K562 (cell line): ENCODE data around the gene ACTL7B. TPM values are rescaled to one million over a fixed set of nuclear protein-coding genes. Genes with fewer than 3 reads are reported as not detected.
A peak's percentile ranks its signal among the peaks of the same experiment; 100 is the strongest.

ENCODE experiments used
- ATAC-seq: fragments of 200-7000 bp; cut with Tn5 transposase; 3 replicates; pipeline ENCODE4 v1.9.1; 2020; ENCODE audit warnings: moderate library complexity
- BruUV-seq: library from RNA; stranded (reverse); fragments of 400-500 nt; replicated peaks from 2 replicates; lab custom pipeline; 2021; lab: Mats Ljungman, UMichigan
- CTCF ChIA-PET: fragments of 300-600 bp; formaldehyde crosslinking; extraction: SDS; loops from one replicate; lab custom pipeline; 2021; ENCODE audit warnings: low intra/inter-chr PET ratio; lab: Yijun Ruan, JAX
- POLR2A ChIA-PET: fragments of 300-600, 350-650 bp; sonication (Branson Sonifier 250); formaldehyde crosslinking; extraction: SDS; loops from one replicate; lab custom pipeline; 2021; ENCODE audit warnings: antibody characterized with exemption, inconsistent platforms; lab: Yijun Ruan, JAX
- DNase-seq, 4 experiments: peaks; one replicate each; pipeline versions ENCODE4 v3.0.0 to v3.0.0-alpha.2; 2011 to 2018; ENCODE audit warnings: low spot score in 3 of 4, mixed read lengths in 3 of 4; ENCODE audit errors: extremely low read depth in 1 of 4
- FAIRE-seq: peaks from 2 replicates; lab custom pipeline; 2011; peaks lifted over from hg19 to GRCh38; lab: Jason Lieb, UNC
- H2AFZ ChIP-seq: 2 replicates; pipeline ENCODE4 v1.6.0; 2011; ENCODE audit warnings: low read depth, low read length, control low read depth, inconsistent platforms
- H3K27ac ChIP-seq: fragments of 200-600 bp; 3 replicates; pipeline ENCODE4 v1.8.0; 2011; ENCODE audit warnings: low read depth, mild to moderate bottlenecking, control low read depth, inconsistent platforms, low read length, moderate library complexity, mixed read lengths; ENCODE audit errors: extremely low read depth
- H3K27me3 ChIP-seq, 2 experiments: fragments of 300-600 bp in 1 of 2; 2 replicates in 1 of 2; 3 replicates in 1 of 2; pipeline versions ENCODE4 v1.6.0 to v1.8.0; 2011; ENCODE audit warnings: inconsistent platforms in 2 of 2, low read length in 2 of 2, mild to moderate bottlenecking in 1 of 2, mixed read lengths in 1 of 2, moderate library complexity in 1 of 2; ENCODE audit not compliant: control insufficient read depth in 2 of 2, insufficient read depth in 2 of 2
- H3K36me3 ChIP-seq: fragments of 300-600 bp; 3 replicates; pipeline ENCODE4 v1.8.0; 2011; ENCODE audit warnings: mild to moderate bottlenecking, low read length, inconsistent platforms; ENCODE audit not compliant: control insufficient read depth, insufficient read depth
- H3K4me1 ChIP-seq, 2 experiments: fragments of 200-600 bp in 1 of 2; replicated peaks in 1 of 2; 2 replicates in 1 of 2; 3 replicates in 1 of 2; pipeline versions ENCODE4 v1.5.1 to v1.8.0; 2011; ENCODE audit warnings: inconsistent platforms in 2 of 2, low read length in 2 of 2, mild to moderate bottlenecking in 1 of 2, mixed read lengths in 1 of 2, moderate library complexity in 1 of 2; ENCODE audit not compliant: control insufficient read depth in 2 of 2, insufficient read depth in 2 of 2
- H3K4me2 ChIP-seq: 2 replicates; pipeline ENCODE4 v1.6.1; 2011; ENCODE audit warnings: low read length, control low read depth, inconsistent platforms, mixed read lengths; ENCODE audit not compliant: insufficient read depth
- H3K4me3 ChIP-seq: fragments of 200-600 bp; sonication (generic), shearing (Covaris generic); 2 replicates; pipeline ENCODE4 v1.5.1; 2016; ENCODE audit warnings: control low read depth, inconsistent platforms
- H3K79me2 ChIP-seq: fragments of 200-600 bp; 3 replicates; pipeline ENCODE4 v1.8.0; 2011; ENCODE audit warnings: low read length, inconsistent platforms; ENCODE audit not compliant: control insufficient read depth, insufficient read depth
- H3K9ac ChIP-seq, 2 experiments: 2 replicates each; pipeline versions ENCODE4 v1.6.0 to v1.6.1; 2011; ENCODE audit warnings: low read depth in 2 of 2, low read length in 2 of 2, control low read depth in 1 of 2, inconsistent platforms in 1 of 2, mild to moderate bottlenecking in 1 of 2, mixed read lengths in 1 of 2; ENCODE audit not compliant: insufficient read depth in 1 of 2
- H3K9me1 ChIP-seq: one replicate; pipeline ENCODE4 v1.6.0; 2011; ENCODE audit warnings: inconsistent platforms, mild to moderate bottlenecking, low read length, moderate library complexity; ENCODE audit not compliant: control insufficient read depth, insufficient read depth
- H3K9me3 ChIP-seq: replicated peaks from 2 replicates; pipeline ENCODE4 v1.5.1; 2011; ENCODE audit warnings: low read depth, low read length, inconsistent platforms; ENCODE audit not compliant: control insufficient read depth, insufficient read depth
- H4K20me1 ChIP-seq: replicated peaks from 2 replicates; pipeline ENCODE4 v1.6.1; 2011; ENCODE audit warnings: low read length, inconsistent platforms, mixed read lengths; ENCODE audit not compliant: control insufficient read depth, insufficient read depth
- BCLAF1 ChIP-seq, 2 experiments: fragments of 450-650 bp in 1 of 2; IDR thresholded peaks; 2 replicates each; pipeline ENCODE4 v1.6.1; 2011 to 2017; ENCODE audit warnings: low read depth in 2 of 2, antibody characterized with exemption in 1 of 2, borderline replicate concordance in 1 of 2, low read length in 1 of 2, mild to moderate bottlenecking in 1 of 2, mixed read lengths in 1 of 2; ENCODE audit not compliant: control insufficient read depth in 1 of 2
- KLF10 ChIP-seq: fragments of 250-450 bp; sonication (Bioruptor Pico); IDR thresholded peaks from 2 replicates; pipeline ENCODE4 v1.6.1; 2021; ENCODE audit warnings: matching md5 sums
- MCM2 ChIP-seq: fragments of 450-650 bp; IDR thresholded peaks from 2 replicates; pipeline ENCODE4 v1.6.1; 2017; ENCODE audit warnings: low read depth, mild to moderate bottlenecking
- ZNF696 ChIP-seq: fragments of 250-450 bp; sonication (Bioruptor Pico); conservative IDR thresholded peaks from 2 replicates; pipeline ENCODE4 v1.4.0; 2020; ENCODE audit warnings: mild to moderate bottlenecking, moderate library complexity
- ZZZ3 ChIP-seq: fragments of 450-650 bp; IDR thresholded peaks from 2 replicates; pipeline ENCODE4 v1.6.1; 2016; ENCODE audit warnings: antibody characterized with exemption, mild to moderate bottlenecking, moderate library complexity
- WGBS: fragments of 100-300 bp; shearing (Covaris generic); methylation state at CpG from one replicate; pipeline ENCODE4 v1.1.6; 2016; ENCODE audit warnings: low coverage, mixed read lengths; ENCODE audit not compliant: insufficient coverage; ENCODE audit errors: missing lambda C conversion rate; 5-methylcytosine and 5-hydroxymethylcytosine counted together
- in situ Hi-C: fragments of 300-500 bp; cut with MboI; formaldehyde crosslinking; loops from 4 replicates; pipeline ENCODE4 v1.15.0; 2018; ENCODE audit warnings: inconsistent platforms, mixed read lengths
- intact Hi-C: fragments of 100-400 bp; cut with micrococcal nuclease; formaldehyde crosslinking; loops from 2 replicates; pipeline ENCODE4 v1.14.2; 2022
- polyA plus RNA-seq, 8 experiments: library from polyadenylated mRNA; depleted of rRNA in 4 of 8; stranded (reverse) in 5 of 8; unstranded in 3 of 8; fragments of >200 nt; fragmentation: Nextera tagmentation in 2 of 8; fragmentation: Illumina TruSeq in 1 of 8; extraction: Ambion mirVana in 2 of 8; extraction: Trizol in 1 of 8; gene quantifications; 2 replicates each; pipeline versions ENCODE4 v1.2.1 to v1.2.3, GENCODE V29; 2011 to 2014; ENCODE audit warnings: inconsistent platforms in 1 of 8, missing spikeins in 1 of 8
- total RNA-seq, 7 experiments: library from RNA; depleted of rRNA in 6 of 7; stranded (reverse); fragments of >200 nt in 6 of 7; fragmentation: Illumina TruSeq in 2 of 7; extraction: Trizol in 2 of 7; gene quantifications; 2 replicates each; pipeline versions ENCODE4 v1.2.1 to v1.2.3, GENCODE V29; 2011 to 2021; ENCODE audit warnings: low replicate concordance in 1 of 7
- TF ChIP-seq, protein P1 (sequence below): sonication (generic); formaldehyde crosslinking; IDR thresholded peaks from 2 replicates; pipeline ENCODE4 v1.4.0; 2020; ENCODE audit warnings: mild to moderate bottlenecking, missing genetic modification reagents

The ACTL7B gene
- total and polyA plus RNA-seq, 9 of the 15 experiments (the other 6 are each of a cell fraction or from before 2014, with no cell fraction given): not detected

DNA sequence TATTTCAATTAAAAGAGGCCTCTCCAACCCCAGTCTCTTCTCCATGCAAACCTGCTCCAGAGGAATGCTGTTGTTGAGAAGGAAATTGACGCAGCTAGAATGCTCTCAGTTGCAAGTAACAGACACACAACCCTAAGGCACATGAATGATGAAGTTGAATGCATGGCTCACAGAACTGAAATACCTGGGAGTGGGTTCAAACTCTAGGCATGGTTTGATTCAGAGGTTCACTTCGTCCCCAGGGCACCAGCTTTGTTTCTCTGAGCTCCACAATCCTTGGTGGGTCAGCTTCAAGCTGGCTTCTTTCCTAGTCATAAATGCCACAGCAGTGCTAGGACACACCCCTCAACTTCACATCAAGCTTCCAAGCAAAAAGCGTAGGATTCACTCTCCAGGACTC is 4.6 kb downstream of the ACTL7B start:
- 3% methylated on average over 3 of the region's 3 CpGs for WGBS
- FAIRE-seq: peak; percentile 64
- H3K36me3 ChIP-seq: no peaks in the 10 kb centered on the region
- no peaks in the 10 kb centered on the region for H3K9me3 ChIP-seq
- peaks cover 0 to 15% of the 10 kb centered on the region in 2 experiments; a peak in 1 of 5 replicates for H3K4me1 ChIP-seq
- TF ChIP-seq ZNF696 (CRISPR knock-in tag) (no peak), MCM2 (no peak), KLF10 (CRISPR knock-in tag) (no peak), ZZZ3 (no peak), BCLAF1 (IDR thresholded peaks at IDR 0.05; ENCODE audit: borderline replicate concordance in 1 of 2, control insufficient read depth in 1 of 2, low read depth in 2 of 2, low read length in 1 of 2) (no peak)
- TF ChIP-seq, protein P1, sequence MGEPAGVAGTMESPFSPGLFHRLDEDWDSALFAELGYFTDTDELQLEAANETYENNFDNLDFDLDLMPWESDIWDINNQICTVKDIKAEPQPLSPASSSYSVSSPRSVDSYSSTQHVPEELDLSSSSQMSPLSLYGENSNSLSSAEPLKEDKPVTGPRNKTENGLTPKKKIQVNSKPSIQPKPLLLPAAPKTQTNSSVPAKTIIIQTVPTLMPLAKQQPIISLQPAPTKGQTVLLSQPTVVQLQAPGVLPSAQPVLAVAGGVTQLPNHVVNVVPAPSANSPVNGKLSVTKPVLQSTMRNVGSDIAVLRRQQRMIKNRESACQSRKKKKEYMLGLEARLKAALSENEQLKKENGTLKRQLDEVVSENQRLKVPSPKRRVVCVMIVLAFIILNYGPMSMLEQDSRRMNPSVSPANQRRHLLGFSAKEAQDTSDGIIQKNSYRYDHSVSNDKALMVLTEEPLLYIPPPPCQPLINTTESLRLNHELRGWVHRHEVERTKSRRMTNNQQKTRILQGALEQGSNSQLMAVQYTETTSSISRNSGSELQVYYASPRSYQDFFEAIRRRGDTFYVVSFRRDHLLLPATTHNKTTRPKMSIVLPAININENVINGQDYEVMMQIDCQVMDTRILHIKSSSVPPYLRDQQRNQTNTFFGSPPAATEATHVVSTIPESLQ (CRISPR knock-in tag): no peak
- peaks cover 29 to 38% of the 10 kb centered on the region in 2 experiments for H3K27me3 ChIP-seq
- no peaks in the 10 kb centered on the region for H3K79me2 ChIP-seq
- in situ Hi-C loops (no loop called here), intact Hi-C loops (loop anchor here (2.0 to 10.0 kb wide), 2 partner anchors 374 to 470 kb away; partner anchors contain the start of gene EPB41L4B)
- POLR2A ChIA-PET: interaction anchor here (0.7 kb wide), 1 partner anchor 369 kb away, joined by 3 read pairs; no protein-coding TSS in a partner anchor
- BruUV-seq: no TSS peak
- H3K4me2 ChIP-seq: no peak overlapping the region
- H2AFZ ChIP-seq: no peak overlapping the region
- no peak overlapping the region for H3K4me3 ChIP-seq
- no peaks in the 10 kb centered on the region for H3K9me1 ChIP-seq
- no peak overlapping the region for H3K9ac ChIP-seq
- no peak for DNase-seq
- ATAC-seq: no peak
- CTCF ChIA-PET: interaction anchor here (1.1 kb wide), 1 partner anchor 470 kb away, joined by 3 read pairs; the partner anchor contains the start of gene EPB41L4B
- no peaks in the 10 kb centered on the region; the same call in 1 of the 2 replicates for H4K20me1 ChIP-seq
- no peak overlapping the region for H3K27ac ChIP-seq
